Measurements from ENCODE around the gene TPO.
"Not testable (repeated sequence)": the region's sequence is repeated elsewhere in the genome, so short reads cannot be mapped to it uniquely, and the experiment has no call there.

The TPO gene

GRCh38 chr2:1553671-1554295 lies 140.5 kb downstream of the TPO start:
- no peak for DNase-seq (ENCODE audit: low read depth in 2 of 2)

DNA sequence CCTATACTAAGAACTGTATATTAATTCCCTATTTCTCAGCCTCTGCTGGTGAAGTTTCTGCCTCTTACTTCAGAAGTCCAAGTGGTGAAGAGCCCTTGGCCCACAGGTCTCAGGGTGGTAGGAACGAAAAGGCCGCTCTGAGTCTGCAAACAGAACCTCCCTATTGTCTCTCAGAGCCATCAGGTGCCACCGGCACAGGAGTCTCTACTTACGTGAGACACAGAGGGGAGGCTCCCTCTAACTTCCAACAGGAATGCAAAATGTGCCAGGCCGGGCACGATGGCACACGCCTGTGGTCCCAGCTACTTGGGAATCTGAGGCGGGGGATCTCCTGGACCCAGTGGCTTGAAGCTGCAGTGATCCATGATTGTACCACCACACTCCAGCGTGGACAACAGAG lies 143.0 kb downstream of the TPO start:
- DNase-seq (ENCODE audit: low read depth in 2 of 2): no peak

- no peak for DNase-seq (ENCODE audit: low read depth in 2 of 2)
These were observed 143.7 kb downstream of the TPO start for GRCh38 chr2:1556776-1557466.

DNA sequence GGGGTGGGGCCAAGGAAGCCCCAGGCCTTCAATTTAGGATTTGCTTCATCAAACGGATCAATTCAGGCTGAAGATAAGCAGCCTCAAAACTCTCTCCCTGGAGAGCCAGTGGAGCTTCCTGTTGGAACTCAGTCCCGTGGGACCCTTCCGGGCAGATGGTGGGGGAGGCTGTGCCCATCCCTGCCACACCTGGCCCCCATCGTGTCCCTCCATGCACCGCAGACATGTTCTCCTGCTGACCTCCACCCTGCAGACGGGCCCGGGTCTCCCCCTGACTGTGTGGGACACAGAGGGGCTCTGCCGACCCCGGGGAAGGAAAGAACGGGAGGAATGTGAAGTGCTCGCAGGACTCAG lies 144.2 kb downstream of the TPO start:
- no peak for DNase-seq (ENCODE audit: low read depth in 2 of 2)

DNA sequence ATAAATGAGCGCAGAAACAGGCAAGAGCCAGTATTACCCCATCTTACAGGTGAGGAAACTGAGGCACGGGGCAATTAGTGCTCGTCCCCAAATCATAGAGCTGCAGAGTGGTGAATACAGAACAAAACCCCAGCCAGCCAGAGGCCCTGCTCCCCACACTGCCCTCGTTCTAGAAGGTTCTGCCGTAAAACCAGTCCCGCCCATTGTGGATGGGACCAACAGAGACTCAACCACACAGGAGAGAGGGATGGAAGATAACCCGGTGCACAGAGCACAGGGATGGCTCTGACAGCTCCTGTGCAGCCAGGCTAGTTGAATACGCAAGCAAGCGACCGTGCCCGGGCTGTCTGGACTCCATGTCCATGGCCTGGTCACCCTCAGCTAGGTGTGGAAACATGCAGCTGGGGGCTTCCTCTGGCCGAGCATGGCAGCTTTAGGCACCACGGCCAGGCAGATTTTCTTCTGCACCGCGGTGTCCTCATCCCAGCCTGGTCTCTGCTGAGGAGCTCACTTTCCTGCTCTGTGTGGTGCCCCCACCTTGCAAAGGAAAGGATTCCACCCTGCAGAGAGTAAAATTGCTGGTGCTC lies 146.4 kb downstream of the TPO start:
- no peak for DNase-seq (ENCODE audit: low read depth in 2 of 2)

GRCh38 chr2:1561259-1561658 lies 148.0 kb downstream of the TPO start:
- DNase-seq (ENCODE audit: low read depth in 2 of 2): no peak

DNA sequence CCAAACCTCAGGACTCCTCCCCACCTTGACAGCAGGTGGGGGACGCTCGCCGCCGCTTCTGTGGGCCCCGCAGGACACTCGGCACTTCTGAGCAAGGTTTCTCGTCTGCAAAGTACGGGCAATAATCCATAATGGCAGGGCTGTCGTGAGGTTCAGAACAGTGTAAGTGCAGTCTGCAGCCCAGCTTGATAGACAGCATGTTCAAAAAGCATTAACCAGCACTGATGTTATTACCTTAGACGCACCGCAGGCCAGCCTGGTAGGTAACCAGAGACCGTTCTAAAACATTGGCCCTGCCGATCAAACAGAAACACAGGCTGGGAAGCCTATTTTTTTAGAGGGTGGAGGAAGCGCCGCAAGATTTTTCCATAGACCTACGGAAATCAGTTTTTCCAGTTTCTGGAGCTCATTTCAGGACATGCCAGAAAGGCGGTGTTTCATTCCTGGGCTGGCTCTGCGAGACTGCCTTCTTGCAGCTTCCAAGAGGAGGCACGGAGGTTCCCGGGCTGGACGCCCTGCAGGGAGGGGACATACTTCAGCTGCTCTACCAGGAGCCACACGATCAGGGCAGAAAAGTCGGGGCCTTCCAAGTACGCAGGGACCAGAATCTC lies 148.7 kb downstream of the TPO start:
- no peak for DNase-seq (ENCODE audit: low read depth in 2 of 2)

- DNase-seq (ENCODE audit: low read depth in 2 of 2): no peak
These were observed 150.0 kb downstream of the TPO start for GRCh38 chr2:1563084-1563857.

DNA sequence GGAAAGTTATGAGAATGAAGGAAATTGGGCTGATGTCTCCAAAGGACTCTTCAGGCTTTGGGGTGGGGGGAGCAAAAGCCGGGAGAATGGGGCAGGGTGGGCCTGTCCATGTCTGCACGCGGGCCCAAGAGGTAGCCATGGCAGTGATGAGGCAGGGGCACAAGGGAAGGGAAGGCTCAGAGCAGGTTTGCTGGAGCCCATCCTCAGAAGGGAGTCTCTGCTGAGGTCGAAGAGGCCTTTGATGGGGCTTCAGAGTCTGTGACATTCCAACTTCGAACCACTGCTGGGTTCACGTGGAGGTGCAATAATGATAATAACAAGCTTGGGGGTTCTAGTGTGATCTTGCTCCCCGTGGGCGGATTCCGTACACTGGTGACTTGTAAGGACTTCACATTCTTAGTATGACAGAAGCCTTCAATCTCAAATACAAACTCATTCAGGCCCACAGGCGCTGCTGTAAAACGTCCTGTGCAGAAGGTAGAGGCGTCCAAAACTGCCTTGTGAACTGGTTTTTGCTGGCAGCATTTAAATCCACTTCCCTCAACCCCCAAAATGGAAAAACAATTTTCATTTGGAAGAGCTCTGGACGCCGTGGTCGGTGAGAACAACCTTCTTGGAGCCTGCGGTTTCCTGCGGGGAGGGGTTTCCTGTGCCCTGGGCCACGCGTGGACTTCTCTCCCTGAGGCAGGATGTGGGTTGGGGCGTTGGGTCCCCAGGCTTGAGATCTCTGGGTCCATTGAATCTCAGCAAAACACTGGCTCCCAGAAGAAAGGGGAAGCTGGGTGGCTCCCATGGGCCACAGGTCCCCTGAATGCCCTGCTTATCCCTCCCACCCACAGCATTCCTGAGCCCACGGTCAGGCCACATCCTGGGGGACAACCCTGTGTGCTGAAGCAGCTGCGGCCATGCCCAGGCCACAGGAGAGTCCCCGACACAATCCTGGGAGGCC lies 151.0 kb downstream of the TPO start:
- no peak for DNase-seq (ENCODE audit: low read depth in 2 of 2)

DNA sequence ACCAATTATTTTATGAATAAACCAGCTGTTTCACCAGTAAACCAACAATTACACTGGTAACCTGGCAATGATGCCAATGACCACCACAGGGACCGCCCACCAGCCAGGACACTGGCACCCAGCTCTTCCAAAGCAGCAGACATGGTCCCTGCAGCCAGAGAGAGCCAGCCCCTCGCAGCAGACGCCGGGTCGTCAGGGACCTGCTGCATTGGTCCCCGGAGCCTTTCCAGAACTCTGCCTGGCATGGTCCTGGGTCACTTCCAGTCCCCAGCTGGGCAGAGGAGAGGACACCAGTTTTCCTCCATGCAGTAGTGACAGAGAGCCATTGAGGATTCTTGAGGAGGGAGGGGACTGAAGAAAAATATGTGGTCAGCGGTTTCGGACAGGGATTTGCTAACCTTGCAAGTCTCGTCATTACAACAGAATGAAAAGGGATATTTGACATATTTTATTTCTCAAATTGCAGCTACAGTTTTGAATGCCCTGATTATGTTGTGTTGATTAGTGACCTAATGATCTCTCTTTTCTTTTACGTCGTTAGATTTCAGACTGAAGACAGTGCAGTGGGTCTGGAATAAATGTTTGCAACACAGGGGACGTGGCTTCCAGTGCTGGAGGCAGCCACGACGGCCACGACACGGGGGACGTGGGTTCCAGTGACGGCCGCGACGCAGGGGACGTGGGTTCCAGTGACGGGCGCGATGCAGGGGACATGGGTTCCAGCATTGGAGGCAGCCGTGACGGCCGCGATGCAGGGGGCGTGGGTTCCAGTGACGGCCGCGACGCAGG lies 154.5 kb downstream of the TPO start:
- DNase-seq (ENCODE audit: low read depth in 2 of 2): no peak

GRCh38 chr2:1568345-1568668 lies 155.0 kb downstream of the TPO start:
- DNase-seq (ENCODE audit: low read depth in 2 of 2): not testable (repeated sequence)

GRCh38 chr2:1569879-1570450 lies 156.7 kb downstream of the TPO start:
- DNase-seq (ENCODE audit: low read depth in 2 of 2): no peak

DNA sequence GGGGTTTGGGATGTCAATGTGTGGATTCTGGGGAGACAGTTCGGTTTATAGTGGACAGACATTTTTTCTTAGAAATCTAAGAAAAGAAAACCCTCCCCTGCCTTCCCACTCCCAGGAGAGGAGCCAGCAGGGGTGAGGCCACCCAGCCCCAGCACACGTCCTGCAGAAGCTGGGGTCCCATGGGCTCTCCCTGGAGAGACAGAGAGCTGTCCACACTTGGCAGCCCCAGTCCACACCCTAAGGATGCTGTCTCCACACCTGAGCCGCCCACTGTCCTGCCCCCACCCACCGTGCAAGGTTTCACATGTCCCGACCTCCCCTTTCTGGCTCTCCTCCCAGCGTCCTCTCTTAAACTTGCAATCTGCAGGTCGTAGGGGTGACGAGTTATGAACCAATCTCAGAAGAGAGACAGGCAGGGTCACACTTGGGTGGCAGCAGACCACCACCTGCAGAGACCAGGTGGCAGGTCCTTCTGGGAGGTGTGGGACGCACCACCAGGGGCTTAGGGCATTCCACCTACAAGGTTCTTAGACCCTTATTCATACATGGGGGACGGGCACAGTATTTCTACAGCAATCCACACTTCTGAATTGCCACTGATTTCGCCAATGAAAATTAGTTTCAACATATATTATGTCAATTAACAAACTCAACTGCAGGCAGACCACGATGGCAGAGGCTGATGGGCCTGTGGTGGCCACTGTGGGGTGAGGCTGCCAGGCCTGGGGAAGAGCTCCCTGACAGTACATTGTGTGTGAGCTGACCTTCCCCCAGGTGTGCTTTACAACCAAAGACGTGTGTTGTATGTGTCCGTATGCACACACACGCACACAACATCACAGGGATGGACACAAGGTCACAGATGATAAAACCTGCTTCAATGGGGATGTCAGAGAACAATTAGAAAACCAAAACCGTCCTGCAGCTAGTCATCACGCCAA lies 158.5 kb downstream of the TPO start:
- no peak for DNase-seq (ENCODE audit: low read depth in 2 of 2)

GRCh38 chr2:1572638-1573037 lies 159.4 kb downstream of the TPO start:
- no peak for DNase-seq (ENCODE audit: low read depth in 2 of 2)

DNA sequence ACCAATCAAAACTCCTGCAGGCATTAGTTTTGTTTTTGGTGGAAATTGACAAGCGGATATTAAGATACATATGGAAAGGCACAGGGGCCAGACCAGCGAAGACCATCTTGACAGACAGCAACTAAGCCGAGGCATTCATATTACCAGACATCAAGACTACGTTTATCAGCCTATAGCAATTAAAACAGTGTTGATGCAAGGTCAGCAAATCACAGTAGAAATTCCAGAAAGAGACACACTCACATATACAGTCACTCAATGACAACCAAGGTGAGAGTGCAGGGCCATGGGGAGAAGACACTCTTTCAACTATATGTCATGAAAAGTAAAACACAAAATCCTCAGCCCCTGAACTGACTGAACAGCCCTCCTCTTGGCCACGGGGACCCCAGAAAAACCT lies 164.6 kb downstream of the TPO start:
- DNase-seq (ENCODE audit: low read depth in 2 of 2): no peak

GRCh38 chr2:1581257-1581964 lies 168.1 kb downstream of the TPO start:
- DNase-seq (ENCODE audit: low read depth in 2 of 2): not testable (repeated sequence)

- no peak for DNase-seq (ENCODE audit: low read depth in 2 of 2)
These were observed 168.8 kb downstream of the TPO start for GRCh38 chr2:1581965-1582625.

DNA sequence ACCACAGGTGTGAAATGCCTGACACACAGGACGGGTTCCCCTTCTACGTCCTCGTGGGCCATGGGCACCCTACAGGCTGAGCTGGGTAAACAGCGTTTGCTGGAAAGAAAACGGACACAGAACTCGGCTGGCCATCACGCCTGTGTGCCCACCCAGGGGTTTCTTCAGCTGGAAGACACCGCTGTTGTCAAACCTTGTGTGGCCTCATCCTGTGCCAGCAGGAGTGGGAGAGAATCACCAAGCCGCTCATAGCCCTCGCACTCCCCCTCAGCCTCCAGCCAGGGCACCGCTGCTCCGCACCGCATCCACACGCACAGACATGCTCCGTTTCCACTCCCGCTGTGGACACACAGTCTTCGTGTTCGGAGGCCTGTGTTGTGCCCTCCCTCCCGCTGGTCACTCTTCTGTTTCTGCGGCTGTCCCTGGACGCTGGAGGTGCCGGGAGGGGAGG lies 169.7 kb downstream of the TPO start:
- DNase-seq (ENCODE audit: low read depth in 2 of 2): no peak

Data from activated CD4-positive, alpha-beta T cell treated with anti-CD3 and anti-CD28 coated beads for 24 hours (primary cell).